ENCODE measurements around the gene STRAP. TPM values are rescaled to one million over a fixed set of nuclear protein-coding genes. Genes with fewer than 3 reads are reported as not detected.

The STRAP gene
- total RNA-seq, 4 donors from 2014 or later = 66.1 to 97.2 (median 75.5) TPM

- no peak for TF ChIP-seq CTCF (IDR thresholded peaks at IDR 0.05; ENCODE audit: low read depth)
Measured at GRCh38 chr12:15931590-15932053, 49.4 kb downstream of the STRAP start.

- TF ChIP-seq CTCF (IDR thresholded peaks at IDR 0.05; ENCODE audit: low read depth) = no peak
Measured at GRCh38 chr12:15932327-15932726, 50.1 kb downstream of the STRAP start.

- TF ChIP-seq CTCF (IDR thresholded peaks at IDR 0.05; ENCODE audit: low read depth) = no peak
Measured at GRCh38 chr12:15932971-15933370, 50.8 kb downstream of the STRAP start.

- TF ChIP-seq CTCF (IDR thresholded peaks at IDR 0.05; ENCODE audit: low read depth) = no peak
Measured at GRCh38 chr12:15933751-15934150, 51.6 kb downstream of the STRAP start.

GRCh38 chr12:15936751-15937150 is 54.6 kb downstream of the STRAP start:
- TF ChIP-seq CTCF (IDR thresholded peaks at IDR 0.05; ENCODE audit: low read depth) = no peak

- no peak for TF ChIP-seq CTCF (IDR thresholded peaks at IDR 0.05; ENCODE audit: low read depth)
Measured at GRCh38 chr12:15937902-15938301, 55.7 kb downstream of the STRAP start.

- TF ChIP-seq CTCF (IDR thresholded peaks at IDR 0.05; ENCODE audit: low read depth) = no peak
Measured at GRCh38 chr12:15939111-15939510, 56.9 kb downstream of the STRAP start.

All from subcutaneous adipose tissue (tissue), 4 donors.